Heart left ventricle (tissue), 16 donors: Measurements from ENCODE around the gene TNIK. TPM values are rescaled to one million over a fixed set of nuclear protein-coding genes. Genes with fewer than 3 reads are reported as not detected.

Experiments
- ATAC-seq, 4 donors: fragments of 200-7000 bp; cut with Tn5 transposase; one replicate each; pipeline ENCODE4 v1.9.1; 2020 to 2022; ENCODE audit warnings: moderate library complexity in 4 of 4, mild to moderate bottlenecking in 3 of 4, moderate number of reproducible peaks in 1 of 4
- DNase-seq, 5 donors: peaks; one replicate each; pipeline ENCODE4 v3.0.0-alpha.2; 2020
- H3K27ac ChIP-seq, 12 donors: fragments of 200-600 bp; sonication (generic) in 4 of 12; one replicate each; pipeline versions ENCODE4 v1.5.0 to v1.8.0; 2016 to 2022; ENCODE audit warnings: mild to moderate bottlenecking in 2 of 12
- H3K27me3 ChIP-seq, 9 donors: fragments of 200-600 bp; sonication (generic) in 2 of 9; one replicate each; pipeline versions ENCODE4 v1.5.1 to v1.8.0; 2016 to 2022; ENCODE audit warnings: mild to moderate bottlenecking in 3 of 9
- H3K36me3 ChIP-seq, 9 donors: fragments of 200-600 bp; sonication (generic) in 2 of 9; one replicate each; pipeline versions ENCODE4 v1.5.0 to v1.8.0; 2018 to 2022; ENCODE audit warnings: mild to moderate bottlenecking in 2 of 9
- H3K4me1 ChIP-seq, 12 donors: fragments of 200-600 bp; sonication (generic) in 4 of 12; one replicate each; pipeline versions ENCODE4 v1.5.0 to v1.8.0; 2016 to 2022; ENCODE audit warnings: mild to moderate bottlenecking in 3 of 12
- H3K4me3 ChIP-seq, 12 donors: fragments of 200-600 bp; sonication (generic) in 4 of 12; one replicate each; pipeline versions ENCODE4 v1.5.0 to v1.8.0; 2017 to 2022; ENCODE audit warnings: mild to moderate bottlenecking in 9 of 12, moderate library complexity in 4 of 12
- H3K9me3 ChIP-seq, 12 donors: fragments of 200-600 bp; sonication (generic) in 4 of 12; one replicate each; pipeline versions ENCODE4 v1.5.0 to v1.8.0; 2016 to 2022; ENCODE audit warnings: mild to moderate bottlenecking in 1 of 12
- POLR2A ChIP-seq, 2 donors: fragments of 450-650 bp; IDR thresholded peaks; one replicate each; pipeline ENCODE4 v1.6.1; 2017; ENCODE audit warnings: antibody characterized with exemption in 2 of 2, mild to moderate bottlenecking in 2 of 2, moderate library complexity in 2 of 2
- WGBS, 4 donors: extraction: QIAGEN DNeasy Blood & Tissue Kit in 2 of 4; methylation state at CpG; one replicate each; pipeline versions ENCODE4 v1.1.5 to v1.1.7; 2013 to 2018; 5-methylcytosine and 5-hydroxymethylcytosine counted together
- intact Hi-C, 10 donors: fragments of 100-400 bp; cut with DNase I; formaldehyde crosslinking; loops; one replicate each; pipeline versions ENCODE4 v1.11.1 to v1.14.2; 2022
- polyA plus RNA-seq, 2 donors: library from polyadenylated mRNA; stranded (reverse); fragments of 200-250 nt; gene quantifications; one replicate each; pipeline ENCODE4 v1.2.3, GENCODE V29; 2013
- total RNA-seq, 9 donors: library from RNA; depleted of rRNA in 2 of 9; stranded (reverse); fragments of >200 nt in 2 of 9; fragmentation: NEBNext Ultra II Directional in 3 of 9; extraction: Animal tissue kit (Norgen Biotek cat#: 25700) in 3 of 9; gene quantifications; one replicate each; pipeline versions ENCODE4 v1.1.0 to v1.2.4, GENCODE V29; 2016 to 2023
- TF ChIP-seq, protein P1 (sequence below), 12 donors: fragments of 200-600 bp; sonication (generic) in 4 of 12; IDR thresholded peaks; one replicate each; pipeline versions ENCODE4 v1.5.0 to v1.8.0; 2018 to 2022; ENCODE audit warnings: antibody characterized with exemption in 12 of 12, mild to moderate bottlenecking in 5 of 12
- donor health status: ischemic (EF 13 %, LVEDD 7.1; RV severe dilation, severe dysfunction).
- donor health status: healthy with polysubstance abuse.
- donor health status: DM: no; HTN: yes; CAD: no.
- donor health status: DM: no; HTN: no; CAD: no.
- donor health status: ischemic (EF 25% LVEDD 6.9; RV normal size, moderate dysfunction).
- donor health status: ischemic (EF 25% LVEDD 5.7; RV mildly dilated, moderate dysfunction).
- donor health status: healthy.
- donor health status: DM: yes; HTN: yes; CAD: no.
- donor health status: ischemic (EF 35%, LVEDD 5.7; RV mildly dilated, moderate dysfunction).
- donor health status: nonischemic (EF 11% LVEDD 7.7; RV severe dilation, severe dysfunction).
- donor health status: DM: yes; HTN: yes; CAD: no.
- donor health status: PGD.
- donor health status: ischemic (EF 29% LVEDD 5.4; RV normal size, mild dysfunction).
- donor health status: nonischemic (EF 23%, LVEDD 6.1; RV moderate dilation, normal function).

Gene TNIK
- total and polyA plus RNA-seq, 11 donors = 12.3 to 51.6 (median 32.4) TPM

- 64 to 66% (median 66%) methylated on average over 3 of the region's 3 CpGs for WGBS, 4 donors
- Histone ChIP-seq H3K9me3 (peaks cover 0 to 10% (median 0%) of the 10 kb centered on the region in 12 donors), H3K36me3 (no peaks in the 10 kb centered on the region), H3K4me1 (peaks cover 0 to 61% (median 34%) of the 10 kb centered on the region in 12 donors), H3K4me3 (no peak overlapping the region), H3K27ac (peak overlapping the region in 2 of 12 donors; percentile 27 to 47), H3K27me3 (no peaks in the 10 kb centered on the region)
- TF ChIP-seq, protein P1, sequence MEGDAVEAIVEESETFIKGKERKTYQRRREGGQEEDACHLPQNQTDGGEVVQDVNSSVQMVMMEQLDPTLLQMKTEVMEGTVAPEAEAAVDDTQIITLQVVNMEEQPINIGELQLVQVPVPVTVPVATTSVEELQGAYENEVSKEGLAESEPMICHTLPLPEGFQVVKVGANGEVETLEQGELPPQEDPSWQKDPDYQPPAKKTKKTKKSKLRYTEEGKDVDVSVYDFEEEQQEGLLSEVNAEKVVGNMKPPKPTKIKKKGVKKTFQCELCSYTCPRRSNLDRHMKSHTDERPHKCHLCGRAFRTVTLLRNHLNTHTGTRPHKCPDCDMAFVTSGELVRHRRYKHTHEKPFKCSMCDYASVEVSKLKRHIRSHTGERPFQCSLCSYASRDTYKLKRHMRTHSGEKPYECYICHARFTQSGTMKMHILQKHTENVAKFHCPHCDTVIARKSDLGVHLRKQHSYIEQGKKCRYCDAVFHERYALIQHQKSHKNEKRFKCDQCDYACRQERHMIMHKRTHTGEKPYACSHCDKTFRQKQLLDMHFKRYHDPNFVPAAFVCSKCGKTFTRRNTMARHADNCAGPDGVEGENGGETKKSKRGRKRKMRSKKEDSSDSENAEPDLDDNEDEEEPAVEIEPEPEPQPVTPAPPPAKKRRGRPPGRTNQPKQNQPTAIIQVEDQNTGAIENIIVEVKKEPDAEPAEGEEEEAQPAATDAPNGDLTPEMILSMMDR (IDR thresholded peaks at IDR 0.05) = no peak
- no peak for TF ChIP-seq POLR2A (IDR thresholded peaks at IDR 0.05)
- DNase-seq = no peak
- ATAC-seq = peak in 3 of 4 donors; percentile 23 to 41 (median 29)
- intact Hi-C loops = loop anchor here in 3 of 10 donors (5.0 to 10.0 kb wide), 3 partner anchors 49 to 61 kb away; no protein-coding TSS in a partner anchor
Observed at GRCh38 chr3:171396048-171396447, 64.2 kb downstream of the TNIK start.

DNA sequence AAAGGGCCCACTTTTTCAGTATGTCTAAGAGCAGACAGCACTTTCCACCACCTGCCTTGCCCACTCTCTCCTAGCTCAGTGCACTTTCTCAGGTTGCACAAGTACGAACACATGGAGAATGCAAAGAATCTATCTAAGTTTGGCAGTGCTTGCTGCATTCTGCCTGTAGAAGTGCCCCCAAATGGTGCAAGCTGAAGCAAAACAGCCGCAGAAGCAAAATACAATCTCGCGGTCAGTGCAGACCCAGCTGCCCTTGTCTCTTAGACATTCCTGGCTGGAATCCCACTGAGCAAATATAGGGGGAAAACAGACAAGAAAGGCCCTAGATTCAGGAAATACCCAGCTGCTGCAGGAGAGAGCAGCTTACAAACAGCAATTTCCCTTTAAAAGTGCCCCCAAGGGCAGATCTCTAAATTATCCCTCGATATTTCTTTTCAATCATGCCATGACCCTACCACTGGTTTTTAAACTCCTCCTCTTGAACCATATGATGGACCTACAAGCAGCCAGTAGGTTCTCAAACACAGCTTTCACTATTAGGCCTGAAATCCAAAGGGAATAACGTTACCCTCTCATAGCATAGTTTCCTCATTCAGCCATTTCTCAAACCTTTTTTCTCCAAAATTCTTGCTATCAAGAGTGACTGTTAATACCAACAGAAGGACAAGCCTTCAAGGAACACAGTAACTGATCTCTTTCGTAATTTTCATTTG lies 67.0 kb downstream of the TNIK start:
- Histone ChIP-seq H3K36me3 (no peaks in the 10 kb centered on the region), H3K4me1 (peaks cover 0 to 56% (median 26%) of the 10 kb centered on the region in 12 donors), H3K9me3 (peaks cover 0 to 12% (median 0%) of the 10 kb centered on the region in 12 donors), H3K27me3 (no peaks in the 10 kb centered on the region), H3K4me3 (peak overlapping the region in 1 of 12 donors; percentile 15), H3K27ac (peak overlapping the region in 9 of 12 donors; percentile 11 to 68 (median 32))
- TF ChIP-seq, protein P1 (IDR thresholded peaks at IDR 0.05) = no peak
- no peak for TF ChIP-seq POLR2A (IDR thresholded peaks at IDR 0.05)
- 22 to 27% (median 23%) methylated on average over 7 of the region's 7 CpGs for WGBS, 4 donors
- no peak for DNase-seq
- ATAC-seq = peak in 1 of 4 donors; percentile 37
- intact Hi-C loops = loop anchor here in 1 of 10 donors (10.0 kb wide), 1 partner anchor 62 kb away; no protein-coding TSS in a partner anchor

DNA sequence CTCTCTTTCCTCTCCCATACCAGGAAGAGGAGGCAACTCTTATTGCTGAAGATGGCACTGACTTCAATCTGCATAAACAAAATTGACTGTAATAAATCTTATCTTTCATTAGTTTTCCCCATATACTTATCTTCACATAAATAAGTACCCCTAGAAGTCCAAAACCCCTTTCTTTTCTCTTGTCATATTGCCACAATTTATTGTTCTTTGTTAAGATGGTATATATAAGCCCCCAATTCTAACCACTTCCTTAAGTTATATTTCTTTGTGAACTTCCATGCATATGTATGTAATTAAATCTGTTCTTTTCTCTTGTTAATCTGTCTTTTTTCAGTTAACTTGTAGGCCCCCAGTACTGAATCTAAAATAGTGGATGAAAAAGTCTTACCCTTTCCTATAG lies 68.8 kb downstream of the TNIK start:
- Histone ChIP-seq H3K9me3 (peaks cover 0 to 12% (median 0%) of the 10 kb centered on the region in 12 donors), H3K27me3 (no peaks in the 10 kb centered on the region), H3K4me1 (peaks cover 0 to 55% (median 22%) of the 10 kb centered on the region in 12 donors), H3K27ac (no peak overlapping the region), H3K4me3 (no peak overlapping the region), H3K36me3 (no peaks in the 10 kb centered on the region)
- TF ChIP-seq, protein P1 (IDR thresholded peaks at IDR 0.05) = no peak
- no peak for TF ChIP-seq POLR2A (IDR thresholded peaks at IDR 0.05)
- ATAC-seq (no peak), DNase-seq (no peak)
- intact Hi-C loops = loop anchor here in 1 of 10 donors (10.0 kb wide), 1 partner anchor 63 kb away; no protein-coding TSS in a partner anchor
